ENCODE results near the gene PDC. TPM values are rescaled to one million over a fixed set of nuclear protein-coding genes. Genes with fewer than 3 reads are reported as not detected.

Gene PDC
- 0.27 TPM in 1 of 2 replicates, not detected in the other for total RNA-seq (ENCODE audit: low replicate concordance)

DNA sequence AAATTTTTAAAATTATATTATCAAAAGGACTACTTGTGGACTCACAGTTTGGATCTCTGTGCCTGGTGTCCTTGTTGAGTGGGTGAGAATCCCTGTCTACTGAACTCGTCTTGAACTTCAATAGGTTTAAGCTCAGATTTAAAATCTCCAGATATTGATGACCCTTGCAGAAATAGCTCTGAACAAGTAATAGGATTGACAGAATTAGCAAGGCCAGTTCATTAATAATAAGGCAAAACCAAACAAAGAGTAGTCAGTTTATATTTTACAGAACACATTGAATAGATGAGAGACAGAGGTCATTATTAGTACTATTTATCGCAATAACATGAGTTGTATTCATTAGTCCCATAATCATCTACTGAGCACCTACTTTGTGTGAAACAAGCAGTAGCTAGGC, at the start of gene PDC:
Gene PDC (minus strand): TSS at position 101 of the 400 bp plus-strand sequence. CDS start 11,655 bp downstream, outside the sequence.
- TF ChIP-seq CTCF (IDR thresholded peaks at IDR 0.05; ENCODE audit: insufficient read depth, low read length) = no peak
- no peak within 1 kb of the TSS for H3K4me3 ChIP-seq (ENCODE audit: low read depth, low read length)
- no peak for DNase-seq (ENCODE audit: low read depth)

DNA sequence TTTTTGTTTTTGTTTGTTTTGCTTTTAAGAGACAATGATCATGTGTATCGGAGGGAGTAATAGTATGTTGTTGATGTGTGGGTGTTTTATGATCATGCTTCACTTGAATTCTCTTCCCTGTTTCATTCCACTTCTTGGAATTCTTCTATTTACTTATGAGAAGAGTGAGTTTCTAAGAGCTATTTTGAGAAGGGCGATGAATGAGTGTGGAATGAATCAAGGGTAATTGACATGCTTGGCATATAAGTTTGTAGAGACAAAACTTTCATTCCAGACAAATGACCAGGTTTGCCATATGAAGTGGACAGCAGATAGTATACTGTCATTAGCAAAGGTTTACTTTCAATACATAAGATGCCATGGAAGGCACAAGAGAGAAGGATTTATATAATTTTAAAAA, 42.3 kb upstream of the PDC start:
- no peak for DNase-seq (ENCODE audit: low read depth)
- no peak overlapping the region for H3K4me3 ChIP-seq (ENCODE audit: low read depth, low read length)
- TF ChIP-seq CTCF (IDR thresholded peaks at IDR 0.05; ENCODE audit: insufficient read depth, low read length) = no peak

DNA sequence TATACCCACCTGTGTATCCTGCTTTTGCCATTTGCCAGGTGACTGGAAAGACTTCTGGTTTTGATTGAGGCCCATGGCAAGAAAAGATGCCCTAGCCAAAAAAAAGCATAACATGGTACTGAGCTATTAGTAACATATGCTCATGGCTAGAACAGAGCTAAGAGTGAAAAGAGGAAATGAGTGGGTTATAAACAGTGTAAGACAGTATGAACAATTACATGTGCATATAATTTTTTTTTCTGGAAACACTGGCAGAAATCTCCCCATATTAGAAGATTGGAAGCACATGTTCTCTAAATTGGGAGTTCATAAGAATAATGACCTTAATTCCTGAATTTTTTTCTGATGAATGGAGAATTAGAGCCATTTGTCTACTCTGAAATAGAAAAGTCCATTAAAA, 41.2 kb upstream of the PDC start:
- TF ChIP-seq CTCF (IDR thresholded peaks at IDR 0.05; ENCODE audit: insufficient read depth, low read length) = no peak
- H3K4me3 ChIP-seq (ENCODE audit: low read depth, low read length) = no peak overlapping the region
- DNase-seq (ENCODE audit: low read depth) = peak; percentile 41

DNA sequence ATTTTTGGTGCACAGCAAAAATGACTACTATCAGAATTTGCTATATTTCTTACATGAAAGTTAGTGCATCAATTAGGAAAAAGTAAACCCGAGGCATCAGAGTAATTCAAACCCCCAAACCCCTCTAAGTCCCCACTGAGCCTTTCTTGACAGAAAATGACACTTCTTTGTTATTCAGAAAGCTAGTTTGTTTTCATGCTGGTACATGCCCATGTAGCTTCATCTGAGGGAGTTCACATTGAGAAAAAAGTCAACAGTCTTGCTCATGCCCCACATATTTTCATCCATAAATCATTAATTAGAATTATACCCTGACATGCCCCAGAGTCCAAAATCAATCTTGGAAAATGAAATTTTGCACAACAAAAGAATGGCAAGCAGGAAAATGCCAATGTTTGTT, 39.9 kb upstream of the PDC start:
- H3K4me3 ChIP-seq (ENCODE audit: low read depth, low read length) = no peak overlapping the region
- DNase-seq (ENCODE audit: low read depth) = no peak
- no peak for TF ChIP-seq CTCF (IDR thresholded peaks at IDR 0.05; ENCODE audit: insufficient read depth, low read length)

DNA sequence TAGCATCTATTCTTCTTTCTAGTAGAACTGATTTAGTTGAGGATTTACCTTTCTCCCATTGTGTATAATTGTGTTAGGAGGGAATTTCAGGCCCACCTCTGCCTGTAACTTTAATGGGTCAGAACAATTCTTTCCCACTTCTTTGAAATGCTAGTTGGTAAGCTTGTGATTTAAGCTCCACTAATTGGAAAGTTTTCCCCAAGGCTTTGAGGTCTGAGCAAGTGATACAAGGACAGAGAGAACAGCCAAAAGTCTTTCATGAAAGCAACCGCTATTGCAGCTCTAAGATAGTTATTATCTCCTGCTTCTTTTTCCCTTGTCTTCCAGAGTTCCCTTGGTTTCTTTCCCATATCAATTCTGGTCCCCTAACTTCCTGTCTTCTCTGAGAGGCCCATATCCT, 38.7 kb upstream of the PDC start:
- DNase-seq (ENCODE audit: low read depth) = no peak
- no peak for TF ChIP-seq CTCF (IDR thresholded peaks at IDR 0.05; ENCODE audit: insufficient read depth, low read length)
- no peak overlapping the region for H3K4me3 ChIP-seq (ENCODE audit: low read depth, low read length)

- TF ChIP-seq CTCF (IDR thresholded peaks at IDR 0.05; ENCODE audit: insufficient read depth, low read length) = no peak
- no peak overlapping the region for H3K4me3 ChIP-seq (ENCODE audit: low read depth, low read length)
- DNase-seq (ENCODE audit: low read depth) = peak; percentile 78
These were observed 37.9 kb upstream of the PDC start for GRCh38 chr1:186498695-186499389.

DNA sequence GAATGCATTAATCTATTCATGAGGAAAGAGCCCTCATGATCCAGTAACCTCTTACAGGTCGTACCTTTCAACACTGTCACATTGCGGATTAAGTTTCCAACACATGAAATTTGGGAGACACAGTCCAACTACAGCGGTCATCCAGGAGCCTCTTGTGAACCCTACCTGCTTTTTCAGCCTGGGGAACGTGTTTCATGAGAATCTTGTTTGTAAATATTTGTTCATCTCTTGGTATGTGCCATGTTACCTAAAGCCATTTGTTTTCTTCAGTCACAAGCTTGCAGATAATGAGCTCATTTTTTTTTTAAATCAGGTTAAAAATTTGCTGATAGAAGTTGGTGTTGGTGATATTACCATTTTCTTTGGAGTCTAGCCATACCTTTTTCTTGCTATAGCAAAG, 37.2 kb upstream of the PDC start:
- no peak for DNase-seq (ENCODE audit: low read depth)
- no peak overlapping the region for H3K4me3 ChIP-seq (ENCODE audit: low read depth, low read length)
- TF ChIP-seq CTCF (IDR thresholded peaks at IDR 0.05; ENCODE audit: insufficient read depth, low read length) = no peak
